GM12873 (cell line): ENCODE results near the gene FAM83E.
A peak's percentile ranks its signal among the peaks of the same experiment; 100 is the strongest.

Source experiments
- CTCF ChIP-seq: IDR thresholded peaks from 2 replicates; pipeline ENCODE4 v1.5.1; 2012; ENCODE audit warnings: low read depth, mild to moderate bottlenecking, moderate library complexity, low read length, control low read depth; ENCODE audit not compliant: insufficient read depth; ENCODE audit errors: missing control alignments

The FAM83E gene

GRCh38 chr19:48613024-48613851 is 1.6 kb downstream of the FAM83E start:
- no peak for TF ChIP-seq CTCF

GRCh38 chr19:48611872-48612271 is 3.0 kb downstream of the FAM83E start:
- TF ChIP-seq CTCF, result no peak

GRCh38 chr19:48609571-48610108 is 5.2 kb downstream of the FAM83E start:
- no peak for TF ChIP-seq CTCF

- TF ChIP-seq CTCF, result peak; percentile 86
Measured at GRCh38 chr19:48608798-48609263, 6.0 kb downstream of the FAM83E start.

- TF ChIP-seq CTCF, result no peak
Measured at GRCh38 chr19:48607359-48607755, 7.5 kb downstream of the FAM83E start.

GRCh38 chr19:48606463-48607358 is 8.2 kb downstream of the FAM83E start, which contains the start of gene SPACA4:
Gene SPACA4 (plus strand): TSS chr19:48606742. CDS start chr19:48606979, 237 bp downstream.
- TF ChIP-seq CTCF, result no peak

GRCh38 chr19:48603850-48604249 is 11.0 kb downstream of the FAM83E start:
- no peak for TF ChIP-seq CTCF
